Muscle of back (tissue), 11 donors: ENCODE data around the gene BAHCC1. TPM values are rescaled to one million over a fixed set of nuclear protein-coding genes. Genes with fewer than 3 reads are reported as not detected.

Source experiments
- DNase-seq, 3 donors: peaks; one replicate each; pipeline versions ENCODE4 v3.0.0 to v3.0.0-alpha.2; 2013
- polyA plus RNA-seq, 10 donors: library from polyadenylated mRNA; unstranded; fragments of 120-200 nt; gene quantifications; one replicate each; pipeline ENCODE4 v1.2.1, GENCODE V29; 2013; ENCODE audit not compliant: insufficient read length in 10 of 10

The BAHCC1 gene
- polyA plus RNA-seq, 10 donors: 6.9 to 15.7 (median 12.1) TPM

DNA sequence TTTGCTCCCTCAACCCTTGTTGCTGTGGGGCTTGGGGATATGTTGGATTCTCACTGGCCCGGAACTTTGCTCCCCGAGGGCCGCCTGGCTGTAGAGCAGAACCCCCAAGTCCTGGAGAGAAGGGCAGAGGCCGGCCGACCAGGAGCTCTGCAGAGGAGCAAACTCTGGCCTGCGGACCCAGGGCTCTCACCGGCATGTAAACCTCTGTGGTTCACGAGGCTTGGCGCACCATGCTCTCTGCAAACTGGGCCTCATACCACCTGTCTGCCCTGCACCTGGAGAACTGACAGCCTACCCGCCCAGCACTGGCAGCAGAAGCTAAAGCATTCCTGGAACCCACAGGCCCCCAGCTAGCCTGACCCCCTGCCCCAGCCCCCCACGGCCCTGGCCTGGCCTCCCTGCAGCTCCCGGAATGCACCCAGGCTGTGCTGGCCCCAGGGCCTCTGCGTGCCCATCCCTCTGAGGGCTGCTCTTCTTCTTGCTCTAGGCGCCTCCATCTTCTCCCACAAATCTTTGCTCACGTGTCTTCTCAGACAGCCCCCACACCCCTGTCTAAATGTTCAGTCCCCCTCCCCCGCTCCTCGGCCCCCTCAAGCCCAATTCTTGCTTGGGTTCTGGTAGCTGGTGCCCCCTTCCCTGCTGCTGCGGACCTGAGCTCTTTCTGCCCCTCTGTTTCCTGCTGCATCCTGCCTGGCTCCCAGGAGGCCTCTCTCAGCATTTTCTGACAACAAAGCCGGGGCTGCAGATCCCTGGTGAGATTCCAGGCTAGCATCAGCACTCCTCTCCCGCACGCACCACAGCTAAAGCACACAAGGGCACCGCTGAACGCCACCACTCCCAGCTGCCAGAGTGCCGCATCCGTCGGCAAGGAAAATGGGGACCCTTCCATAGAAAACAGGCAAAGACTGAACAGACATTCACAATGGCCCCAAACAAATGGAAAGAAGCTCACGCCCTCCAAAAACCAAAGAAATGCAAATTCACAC, 94.0 kb downstream of the BAHCC1 start:
- DNase-seq: peak in 1 of 3 donors; percentile 41

DNA sequence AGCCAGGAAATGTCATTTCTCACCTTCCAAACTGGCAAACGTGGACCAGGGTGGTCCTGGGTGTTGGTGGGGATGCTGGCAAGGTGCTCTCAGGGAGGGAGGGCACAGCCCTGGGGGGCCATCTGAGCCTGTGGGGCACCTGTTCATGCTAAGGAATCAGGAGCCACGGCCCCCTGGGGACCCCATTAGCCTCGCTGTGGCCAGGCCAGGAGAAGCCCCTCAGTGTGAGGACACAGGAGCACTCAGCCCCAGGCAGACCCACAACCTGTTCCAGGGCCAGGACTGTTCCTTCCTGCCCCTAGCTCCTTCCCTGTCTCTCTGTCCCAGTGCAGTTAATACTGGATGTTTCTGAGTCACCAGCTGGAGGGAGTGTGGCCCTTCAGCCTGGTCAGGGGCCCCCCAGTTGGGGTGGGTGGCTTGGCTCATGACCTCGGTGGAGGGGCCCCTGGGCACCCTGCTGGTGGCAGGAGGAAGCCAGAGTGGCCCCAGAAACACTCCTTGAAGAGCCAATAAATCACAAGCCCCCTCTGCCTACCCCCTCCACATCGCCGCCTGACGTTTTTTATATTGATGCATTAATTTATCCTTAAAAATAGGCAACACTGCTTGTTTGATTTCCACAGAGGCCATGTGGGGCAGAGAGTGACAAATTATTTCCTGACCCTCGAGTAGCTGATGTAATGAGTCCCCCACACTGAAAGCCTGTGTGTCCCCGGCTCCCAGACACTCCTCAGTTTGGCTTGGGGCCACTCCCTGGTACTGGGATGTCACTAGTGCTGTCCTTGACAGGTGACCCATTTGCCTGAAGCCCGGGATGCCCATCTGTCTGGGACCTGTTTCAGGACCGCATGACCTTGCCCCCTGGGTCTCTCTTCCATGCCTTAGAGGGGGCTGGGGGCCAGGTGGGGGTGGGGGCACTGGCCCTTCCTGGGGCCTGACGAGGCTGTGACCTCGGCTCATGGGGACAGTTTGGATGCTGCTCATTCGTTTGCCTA, 95.0 kb downstream of the BAHCC1 start:
- DNase-seq: no peak

DNA sequence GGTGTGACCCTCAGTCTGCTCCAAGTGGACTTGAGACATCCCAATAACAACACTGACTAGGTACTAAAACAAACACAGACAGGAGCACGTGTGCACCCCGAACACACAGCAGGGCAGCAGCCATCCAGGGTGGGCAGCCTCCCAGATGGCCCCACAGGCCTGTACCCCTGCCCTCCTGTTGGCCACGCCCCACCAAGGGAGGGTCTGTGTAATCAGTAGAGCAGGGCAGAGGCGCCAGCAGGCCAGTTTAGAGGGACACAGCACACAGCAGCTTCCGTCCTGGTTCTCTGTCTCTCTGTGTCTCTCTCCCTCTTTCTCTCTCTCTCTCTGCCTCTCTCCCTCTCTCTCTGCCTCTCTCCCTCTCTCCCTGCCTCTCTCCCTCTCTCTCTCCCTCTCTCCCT, 95.9 kb downstream of the BAHCC1 start:
- no peak for DNase-seq

DNA sequence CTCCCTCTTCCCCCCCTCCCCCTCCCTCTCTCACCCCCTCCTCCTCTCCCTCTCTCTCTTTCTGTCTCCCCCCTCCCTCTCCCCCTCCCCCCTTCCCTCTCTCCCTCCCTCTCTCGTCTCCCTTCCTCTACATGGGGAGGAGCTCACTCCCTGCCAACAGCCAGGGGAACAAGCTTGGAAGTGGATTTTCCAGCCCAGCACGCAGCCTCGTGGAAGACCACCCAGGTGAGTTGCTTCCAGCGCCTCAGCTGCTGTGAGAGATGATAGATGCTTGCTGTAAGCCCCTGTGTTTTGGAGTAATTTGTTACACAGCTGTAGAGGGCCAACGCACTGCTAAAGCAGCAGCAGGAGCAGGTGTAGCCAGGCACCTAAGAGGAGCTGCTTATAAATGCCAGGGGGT, 96.5 kb downstream of the BAHCC1 start:
- DNase-seq: no peak

DNA sequence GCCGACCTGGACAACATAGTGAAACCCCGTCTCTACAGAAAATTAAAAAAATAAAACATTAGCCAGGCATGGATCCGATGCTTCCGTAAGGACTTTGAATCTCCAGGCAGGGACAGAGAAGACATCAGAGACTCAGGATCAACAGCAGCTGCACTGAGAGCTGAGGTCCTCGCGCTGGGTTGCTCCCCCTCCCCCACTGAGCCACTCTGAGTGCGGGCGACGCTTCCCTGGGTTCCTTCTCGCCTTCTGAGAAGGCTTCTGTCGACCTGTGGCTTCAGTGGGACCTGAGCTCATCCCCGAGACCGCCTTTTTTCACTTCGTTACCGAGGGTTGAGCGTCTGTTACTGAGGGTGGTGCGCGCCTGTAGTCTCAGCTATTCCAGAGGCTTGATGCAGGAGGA, 96.9 kb downstream of the BAHCC1 start:
- no peak for DNase-seq

DNA sequence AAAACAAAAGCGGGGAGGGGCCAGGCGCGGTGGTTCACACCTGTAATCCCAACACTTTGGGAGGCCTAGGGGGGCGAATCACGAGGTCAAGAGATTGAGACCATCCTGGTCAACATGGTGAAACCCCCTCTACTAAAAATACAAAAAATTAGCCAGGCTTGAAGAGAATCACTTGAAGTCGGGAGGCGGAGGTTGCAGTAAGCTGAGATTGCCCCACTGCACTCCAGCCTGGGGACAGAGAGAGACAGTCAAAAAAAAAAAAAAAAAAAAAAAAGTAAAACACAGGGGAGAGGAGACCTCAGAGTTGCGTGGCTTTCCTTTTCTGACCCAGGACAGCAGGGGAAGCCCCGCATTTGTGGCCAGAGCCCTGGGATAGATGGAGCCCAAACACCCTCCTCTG, 97.4 kb downstream of the BAHCC1 start:
- DNase-seq: no peak

DNA sequence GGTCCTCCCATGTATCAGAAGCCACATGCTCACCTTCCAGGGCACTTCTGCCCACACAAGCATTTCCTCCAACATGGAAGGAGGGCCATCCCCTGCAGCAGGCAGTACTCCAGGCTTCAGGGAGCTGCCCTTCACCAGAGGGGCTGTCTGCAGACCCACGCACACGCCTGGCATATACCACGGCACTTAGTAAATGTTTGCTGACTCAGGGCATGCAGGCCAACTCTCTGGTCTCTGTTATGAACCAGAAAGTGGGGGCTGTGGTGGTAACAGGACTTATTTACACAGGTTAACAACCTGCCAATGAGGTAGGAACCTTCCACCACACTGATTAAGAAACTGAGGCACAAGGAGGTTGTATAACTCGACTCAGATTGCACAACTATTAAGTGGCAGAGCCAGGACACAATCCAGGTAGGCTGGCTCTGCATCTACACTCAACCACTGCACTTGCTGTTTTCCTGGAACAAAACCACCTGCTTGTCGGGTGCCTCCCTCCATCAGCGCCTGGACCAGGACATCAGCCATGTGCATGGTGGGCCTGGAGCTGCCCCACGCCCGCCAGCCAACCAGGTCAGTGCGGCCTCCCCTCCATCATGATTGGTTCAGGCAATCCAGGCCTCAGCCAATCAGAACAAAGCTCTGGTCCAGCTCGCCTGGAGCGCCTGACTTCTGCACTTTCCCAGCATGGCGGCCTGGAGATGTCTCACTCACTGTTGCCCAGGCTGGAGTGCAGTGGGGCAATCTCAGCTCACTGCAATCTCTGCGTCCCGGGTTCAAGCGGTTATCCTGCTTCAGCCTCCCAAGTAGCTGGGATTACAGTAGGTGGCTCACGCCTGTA, 98.2 kb downstream of the BAHCC1 start:
- no peak for DNase-seq

DNA sequence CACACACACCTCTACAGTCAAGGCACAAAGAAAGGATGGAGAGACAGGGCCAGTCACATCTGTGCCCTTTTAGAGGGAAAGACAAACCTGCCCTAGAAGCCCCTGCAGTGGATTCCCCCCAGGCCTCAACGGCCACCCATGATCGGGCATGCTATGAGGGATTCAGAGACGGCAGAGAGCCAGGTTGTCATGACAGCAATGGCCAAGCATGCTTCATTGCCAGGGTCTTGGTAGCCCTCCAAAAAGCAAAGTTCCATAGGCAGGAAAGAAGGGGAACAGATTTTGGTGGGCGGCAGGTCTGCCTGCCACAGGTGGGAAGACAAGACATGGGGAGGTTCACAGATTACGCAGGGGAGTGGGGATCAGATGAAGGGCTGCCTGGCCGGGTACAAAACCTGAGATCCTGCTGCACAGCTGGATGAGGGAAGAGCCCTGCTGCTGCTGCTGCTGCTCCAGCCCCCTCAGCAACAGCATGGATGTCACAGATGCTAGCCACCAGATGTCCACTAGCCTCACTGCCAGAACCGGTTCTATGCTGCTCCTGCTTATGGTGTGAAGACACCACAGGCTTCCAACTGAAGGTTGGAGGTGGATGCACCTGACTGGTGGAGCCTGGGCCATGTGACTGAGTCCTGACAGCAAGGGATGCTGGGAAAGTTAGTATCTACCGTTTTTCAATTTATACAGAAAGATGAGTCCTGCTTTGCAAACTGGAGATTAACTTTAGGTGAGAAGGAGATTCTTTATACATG, 99.5 kb downstream of the BAHCC1 start:
- peak in 1 of 3 donors; percentile 67 for DNase-seq

DNA sequence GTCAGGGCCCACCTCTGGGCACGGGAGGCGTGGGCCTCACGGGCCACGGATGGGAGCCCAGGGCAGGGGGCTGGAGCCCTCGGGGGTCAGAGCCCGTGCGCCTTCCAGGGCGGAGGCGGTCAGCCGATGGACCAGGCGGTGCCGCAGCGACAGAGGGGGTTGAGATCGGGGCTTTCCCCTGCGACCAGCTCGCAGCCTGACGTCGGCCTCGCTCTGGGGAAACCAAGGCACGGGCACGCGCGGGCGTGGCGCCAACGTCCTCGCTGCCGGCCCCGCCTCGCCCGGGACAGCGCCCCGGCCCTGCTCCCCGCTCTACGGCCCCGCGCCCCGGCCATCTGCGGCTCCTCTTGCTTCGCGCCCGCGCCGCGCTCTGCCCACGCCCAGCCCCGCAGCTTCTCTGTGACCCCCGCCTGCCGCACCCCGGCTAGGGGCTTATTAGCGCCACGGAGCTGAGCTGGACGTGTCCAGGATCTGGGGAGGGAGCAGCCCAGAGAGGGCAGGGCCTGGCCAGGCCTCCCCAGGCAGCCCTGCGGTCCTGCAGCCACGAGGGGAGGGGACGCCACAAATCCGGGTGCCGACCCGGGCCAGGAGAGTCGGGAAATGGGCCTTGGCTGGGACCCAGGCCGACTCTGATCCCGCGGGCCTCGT, 103.8 kb downstream of the BAHCC1 start:
- DNase-seq: peak in 1 of 3 donors; percentile 5

DNA sequence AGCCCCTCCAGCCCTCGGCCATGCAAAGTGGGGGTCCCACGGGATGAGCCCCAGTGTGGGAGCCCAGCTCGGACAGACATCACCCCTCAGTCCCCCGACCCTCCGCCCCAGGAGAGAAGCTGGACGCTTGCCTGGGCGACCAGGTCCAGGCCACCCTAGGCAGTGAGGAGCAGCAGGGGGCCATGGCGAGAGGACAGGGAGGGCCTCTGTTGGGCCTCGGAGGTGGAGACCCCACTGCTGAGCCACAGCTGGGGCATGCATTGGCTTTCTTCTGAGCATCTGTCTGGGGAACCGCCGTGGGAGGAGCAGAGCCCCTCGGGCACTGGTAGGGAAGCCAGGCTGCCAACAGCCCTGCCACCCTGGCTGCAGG, 104.3 kb downstream of the BAHCC1 start:
- DNase-seq: no peak

DNA sequence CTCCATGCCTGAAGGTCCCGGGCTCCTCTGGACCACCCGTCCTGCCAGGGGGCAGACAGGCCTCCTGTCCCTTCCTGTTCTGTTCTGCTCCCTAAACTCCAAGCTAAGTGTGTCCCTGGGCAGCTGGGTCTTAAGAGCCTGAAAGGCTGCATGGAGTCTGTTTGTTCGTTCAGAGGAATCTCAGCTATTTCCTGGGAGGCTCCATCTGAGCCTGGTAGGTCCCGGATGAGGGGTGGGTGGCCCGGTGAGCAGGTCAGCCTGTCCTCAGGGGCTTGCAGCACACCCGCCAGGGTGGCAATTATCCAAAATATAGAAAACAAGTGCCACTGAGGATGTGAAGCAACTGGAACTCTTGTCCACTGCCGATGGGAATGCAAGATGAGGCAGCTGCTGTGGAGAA, 104.8 kb downstream of the BAHCC1 start:
- no peak for DNase-seq

DNA sequence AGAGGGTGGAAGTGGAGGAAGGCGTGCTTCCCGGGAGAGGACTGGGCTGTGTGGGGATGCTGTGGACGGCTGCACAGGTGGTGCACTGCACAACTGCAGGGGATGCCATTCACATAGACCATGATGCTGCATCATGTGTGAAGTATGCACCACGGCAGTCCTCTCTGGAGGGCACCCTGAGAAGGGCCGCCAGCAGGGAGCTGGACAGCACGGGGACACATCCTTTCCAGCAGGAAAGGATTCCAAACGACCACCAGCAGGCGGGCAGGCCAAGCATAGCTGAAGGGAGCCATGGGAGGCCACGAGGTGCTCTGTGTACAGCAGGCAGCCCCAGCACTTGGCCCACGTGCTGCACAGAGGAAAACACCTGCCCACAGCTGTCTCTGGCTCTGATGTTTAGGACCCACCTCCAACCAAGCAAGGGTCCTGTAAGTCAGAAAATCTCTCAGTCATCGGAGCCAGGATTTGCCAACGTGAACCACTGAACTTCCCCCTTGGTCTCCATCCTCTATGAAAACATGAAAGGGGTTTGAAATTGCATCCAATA, 107.3 kb downstream of the BAHCC1 start:
- peak in 1 of 3 donors; percentile 7 for DNase-seq

DNA sequence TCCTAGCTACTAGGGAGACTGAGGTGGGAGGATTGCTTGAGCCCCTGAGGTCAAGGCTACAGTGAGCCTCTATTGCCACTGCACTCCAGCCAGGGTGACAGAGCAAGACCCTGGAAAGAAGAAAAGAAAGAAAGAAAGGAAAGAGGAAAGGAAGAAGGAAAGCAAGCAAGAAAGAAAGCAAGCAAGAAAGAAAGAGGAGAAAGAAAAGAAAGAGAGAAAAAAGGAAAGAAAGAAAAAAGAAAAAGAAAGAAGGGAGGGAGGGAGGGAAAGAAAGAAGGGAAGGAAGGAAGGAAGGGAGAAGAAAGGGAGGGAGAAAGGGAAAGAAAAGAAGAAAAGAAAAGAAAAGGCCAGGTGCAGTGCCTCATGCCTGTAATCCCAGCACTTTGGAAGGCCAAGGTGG, 108.4 kb downstream of the BAHCC1 start:
- DNase-seq: no peak

DNA sequence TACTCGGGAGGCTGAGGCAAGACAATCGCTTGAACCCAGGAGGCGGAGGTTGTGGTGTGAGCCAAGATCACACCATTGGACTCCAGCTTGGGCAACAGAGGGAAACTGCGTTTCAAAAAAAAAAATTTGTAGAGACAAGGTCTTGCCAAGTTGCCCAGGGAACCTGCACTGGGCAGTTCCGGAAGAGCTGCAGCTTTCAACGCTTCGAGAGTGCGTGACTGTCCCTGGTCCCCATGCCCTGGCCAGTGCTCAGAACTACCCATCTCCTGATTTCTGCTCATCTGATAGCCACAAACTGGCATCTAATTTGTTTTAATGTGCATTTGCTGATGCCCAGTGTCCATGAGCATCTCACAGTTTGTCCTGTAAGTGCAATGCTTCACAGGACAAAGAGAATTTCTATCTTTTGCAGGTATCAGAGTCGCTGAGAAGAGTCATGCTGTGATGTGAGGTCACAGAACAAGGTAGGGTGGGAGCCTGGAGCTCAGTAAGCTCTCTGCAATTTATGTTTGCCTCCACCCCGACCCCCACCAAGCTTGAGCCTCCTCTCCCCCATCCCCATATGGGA, 113.5 kb downstream of the BAHCC1 start:
- DNase-seq: peak in 1 of 3 donors; percentile 37

DNA sequence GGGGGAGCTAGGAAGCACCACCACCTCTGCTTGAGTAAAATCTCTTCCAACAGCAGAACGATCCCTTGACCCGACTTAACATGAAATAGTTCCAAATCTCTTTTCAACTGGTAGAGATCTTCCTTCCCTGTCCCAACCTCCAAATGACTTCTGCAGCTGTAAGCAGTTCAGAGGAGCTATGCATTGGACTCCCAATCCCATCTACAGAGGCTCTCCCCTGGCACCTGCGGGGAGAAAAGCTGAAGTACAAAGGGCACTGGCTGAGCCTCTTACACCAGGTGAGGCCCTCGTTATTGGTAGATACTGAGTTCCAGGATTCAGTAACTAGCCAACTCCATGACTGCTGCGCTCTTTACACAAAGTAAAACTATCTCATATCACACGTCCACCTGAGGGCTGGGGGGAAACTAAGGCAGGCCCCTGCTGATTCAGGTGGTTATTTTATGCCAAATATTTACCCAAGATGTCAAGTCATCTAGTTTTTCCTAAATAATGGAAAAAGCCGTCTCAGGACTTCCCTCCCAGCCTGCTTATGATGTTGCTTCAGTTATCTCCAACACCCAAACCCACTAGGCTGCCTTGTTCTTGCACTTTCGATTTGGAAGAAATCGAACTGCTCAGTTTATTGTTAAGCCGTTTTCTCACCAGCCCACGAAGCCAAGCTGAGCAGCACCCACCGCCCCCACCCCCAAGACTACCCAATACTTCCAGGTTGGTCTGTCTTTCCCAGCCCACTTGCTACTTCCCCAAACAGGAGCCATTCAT, 114.1 kb downstream of the BAHCC1 start:
- peak in 1 of 3 donors; percentile 37 for DNase-seq

DNA sequence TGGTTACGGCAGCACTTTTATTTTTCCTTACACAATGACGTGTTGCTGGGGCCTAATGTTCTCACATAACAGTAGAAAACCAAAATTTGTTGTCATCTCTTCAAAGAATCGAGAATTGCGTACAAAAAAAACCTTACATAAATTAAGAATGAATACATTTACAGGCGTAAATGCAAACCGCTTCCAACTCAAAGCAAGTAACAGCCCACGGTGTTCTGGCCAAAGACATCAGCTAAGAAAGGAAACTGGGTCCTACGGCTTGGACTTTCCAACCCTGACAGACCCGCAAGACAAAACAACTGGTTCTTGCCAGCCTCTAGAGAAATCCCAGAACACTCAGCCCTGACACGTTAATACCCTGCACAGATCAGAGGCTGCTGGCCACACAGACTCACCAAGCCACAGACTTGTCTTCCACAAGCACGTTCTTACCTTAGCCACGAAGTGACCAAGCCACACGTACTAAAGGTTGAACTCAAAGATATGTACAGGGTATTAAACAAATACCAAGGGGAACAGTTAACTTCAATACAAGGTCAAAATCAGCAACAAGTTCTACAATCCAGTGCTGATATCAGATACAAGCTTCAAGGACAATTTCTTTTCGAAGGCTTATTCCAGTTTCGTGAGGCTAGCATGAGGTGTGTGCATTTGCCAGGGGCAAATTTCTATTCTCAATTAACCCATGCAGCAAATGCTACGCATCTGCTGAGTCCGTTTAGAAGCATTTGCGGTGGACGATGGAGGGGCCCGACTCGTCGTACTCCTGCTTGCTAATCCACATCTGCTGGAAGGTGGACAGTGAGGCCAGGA, 114.9 kb downstream of the BAHCC1 start:
- peak in 1 of 3 donors; percentile 26 for DNase-seq

DNA sequence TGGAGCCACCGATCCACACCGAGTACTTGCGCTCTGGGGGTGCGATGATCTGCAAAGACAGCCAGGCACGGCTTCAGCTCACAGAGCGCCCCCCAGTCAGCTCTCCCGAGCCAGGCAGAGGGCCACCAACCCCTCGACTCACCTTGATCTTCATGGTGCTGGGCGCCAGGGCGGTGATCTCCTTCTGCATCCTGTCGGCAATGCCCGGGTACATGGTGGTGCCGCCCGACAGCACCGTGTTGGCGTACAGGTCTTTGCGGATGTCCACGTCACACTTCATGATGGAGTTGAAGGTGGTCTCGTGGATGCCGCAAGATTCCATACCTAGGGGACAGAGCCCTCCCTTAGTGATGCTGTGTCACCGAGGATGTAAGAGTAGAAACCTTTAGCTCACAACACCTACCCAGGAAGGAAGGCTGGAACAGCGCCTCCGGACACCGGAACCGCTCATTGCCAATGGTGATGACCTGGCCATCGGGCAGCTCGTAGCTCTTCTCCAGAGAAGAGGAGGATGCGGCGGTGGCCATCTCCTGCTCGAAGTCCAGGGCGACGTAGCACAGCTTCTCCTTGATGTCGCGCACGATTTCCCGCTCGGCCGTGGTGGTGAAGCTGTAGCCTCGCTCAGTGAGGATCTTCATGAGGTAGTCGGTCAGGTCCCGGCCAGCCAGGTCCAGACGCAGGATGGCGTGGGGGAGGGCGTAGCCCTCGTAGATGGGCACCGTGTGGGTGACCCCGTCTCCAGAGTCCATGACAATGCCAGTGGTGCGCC, 115.7 kb downstream of the BAHCC1 start:
- no peak for DNase-seq
